ENCODE data around the gene FGD6.

Gene FGD6

GRCh38 chr12:95055057-95055456 is 162.2 kb downstream of the FGD6 start:
- no peak overlapping the region for H3K27ac ChIP-seq
- no peak for TF ChIP-seq CTCF (conservative IDR thresholded peaks at IDR 0.05; ENCODE audit: low read depth)
- CTCF ChIA-PET = no interaction called here
- POLR2A ChIA-PET (ENCODE audit: low non-redundant PET) = no interaction called here
- no peak for DNase-seq (ENCODE audit: low spot score)

GRCh38 chr12:95054206-95054605 is 163.1 kb downstream of the FGD6 start:
- no peak overlapping the region for H3K27ac ChIP-seq
- ChIA-PET POLR2A (ENCODE audit: low non-redundant PET) (interaction anchor here (0.7 kb wide), 1 partner anchor 169 kb away, joined by 4 read pairs; no protein-coding TSS in a partner anchor), CTCF (no interaction called here)
- DNase-seq (ENCODE audit: low spot score) = no peak
- no peak for TF ChIP-seq CTCF (conservative IDR thresholded peaks at IDR 0.05; ENCODE audit: low read depth)

GRCh38 chr12:95051241-95051640 is 166.0 kb downstream of the FGD6 start:
- CTCF ChIA-PET = no interaction called here
- DNase-seq (ENCODE audit: low spot score) = no peak
- POLR2A ChIA-PET (ENCODE audit: low non-redundant PET) = no interaction called here

GRCh38 chr12:95037906-95038305 is 179.4 kb downstream of the FGD6 start:
- ChIA-PET CTCF (no interaction called here), POLR2A (ENCODE audit: low non-redundant PET) (no interaction called here)
- no peak overlapping the region for H3K27ac ChIP-seq
- TF ChIP-seq CTCF (conservative IDR thresholded peaks at IDR 0.05; ENCODE audit: low read depth) = no peak
- DNase-seq (ENCODE audit: low spot score) = no peak

More at GRCh38 chr12:95051241-95051640, 166.0 kb downstream of the FGD6 start:
- no peak for TF ChIP-seq CTCF (conservative IDR thresholded peaks at IDR 0.05; ENCODE audit: low read depth)
- no peak overlapping the region for H3K27ac ChIP-seq

- ChIA-PET CTCF (interaction anchor here (0.7 kb wide), 1 partner anchor 656 kb away, joined by 4 read pairs; no protein-coding TSS in a partner anchor), POLR2A (ENCODE audit: low non-redundant PET) (no interaction called here)
- no peak for DNase-seq (ENCODE audit: low spot score)
Measured at GRCh38 chr12:95034750-95035149, 182.5 kb downstream of the FGD6 start.

More at GRCh38 chr12:95034750-95035149, 182.5 kb downstream of the FGD6 start:
- H3K27ac ChIP-seq = no peak overlapping the region
- no peak for TF ChIP-seq CTCF (conservative IDR thresholded peaks at IDR 0.05; ENCODE audit: low read depth)

All from RWPE1 (cell line).